Measurements from ENCODE around the gene DDC. TPM values are rescaled to one million over a fixed set of nuclear protein-coding genes. Genes with fewer than 3 reads are reported as not detected.

Gene DDC
- total RNA-seq, 4 donors from 2014 or later: 16.1 to 71.3 (median 42.5) TPM

- TF ChIP-seq POLR2AphosphoS5 (IDR thresholded peaks at IDR 0.05) (no peak), EP300 (IDR thresholded peaks at IDR 0.05; ENCODE audit: low read depth) (no peak), POLR2A (IDR thresholded peaks at IDR 0.05) (no peak)
- TF ChIP-seq, protein P1, sequence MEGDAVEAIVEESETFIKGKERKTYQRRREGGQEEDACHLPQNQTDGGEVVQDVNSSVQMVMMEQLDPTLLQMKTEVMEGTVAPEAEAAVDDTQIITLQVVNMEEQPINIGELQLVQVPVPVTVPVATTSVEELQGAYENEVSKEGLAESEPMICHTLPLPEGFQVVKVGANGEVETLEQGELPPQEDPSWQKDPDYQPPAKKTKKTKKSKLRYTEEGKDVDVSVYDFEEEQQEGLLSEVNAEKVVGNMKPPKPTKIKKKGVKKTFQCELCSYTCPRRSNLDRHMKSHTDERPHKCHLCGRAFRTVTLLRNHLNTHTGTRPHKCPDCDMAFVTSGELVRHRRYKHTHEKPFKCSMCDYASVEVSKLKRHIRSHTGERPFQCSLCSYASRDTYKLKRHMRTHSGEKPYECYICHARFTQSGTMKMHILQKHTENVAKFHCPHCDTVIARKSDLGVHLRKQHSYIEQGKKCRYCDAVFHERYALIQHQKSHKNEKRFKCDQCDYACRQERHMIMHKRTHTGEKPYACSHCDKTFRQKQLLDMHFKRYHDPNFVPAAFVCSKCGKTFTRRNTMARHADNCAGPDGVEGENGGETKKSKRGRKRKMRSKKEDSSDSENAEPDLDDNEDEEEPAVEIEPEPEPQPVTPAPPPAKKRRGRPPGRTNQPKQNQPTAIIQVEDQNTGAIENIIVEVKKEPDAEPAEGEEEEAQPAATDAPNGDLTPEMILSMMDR (IDR thresholded peaks at IDR 0.05): no peak
- Histone ChIP-seq H3K36me3 (no peaks in the 10 kb centered on the region), H3K4me1 (peaks cover 0 to 7% (median 3%) of the 10 kb centered on the region in 4 donors), H3K4me3 (no peak overlapping the region), H3K27me3 (no peaks in the 10 kb centered on the region), H3K9me3 (no peaks in the 10 kb centered on the region), H3K27ac (no peak overlapping the region)
- in situ Hi-C loops (cut with MboI; ENCODE audit: low pct_ligation_motif_present in 1 of 4, low pct_unique_long_range_greater_than_20kb in 1 of 4, low sequenced_read_pairs in 3 of 4): loop anchor here (25.0 kb wide), 6 partner anchors 157 to 707 kb away; no protein-coding TSS in a partner anchor
- 64% methylated on average over 5 of the region's 5 CpGs; no CpG with 5 or more reads in 1 of the 2 donors for WGBS, 2 donors (ENCODE audit: low coverage in 1 of 2)
- intact Hi-C loops (cut with DNase I; ENCODE audit: low total_unique reads): no loop called here
- no peak for DNase-seq
These were observed 110.2 kb downstream of the DDC start for GRCh38 chr7:50454968-50455367.

- Histone ChIP-seq H3K4me1 (peaks cover 0 to 16% (median 13%) of the 10 kb centered on the region in 4 donors), H3K4me3 (peak overlapping the region; percentile 49 to 87 (median 72)), H3K36me3 (no peaks in the 10 kb centered on the region), H3K27me3 (no peaks in the 10 kb centered on the region), H3K27ac (peak overlapping the region; percentile 59 to 85 (median 76)), H3K9me3 (no peaks in the 10 kb centered on the region)
- 55% methylated on average over 32 of the region's 32 CpGs; no CpG with 5 or more reads in 1 of the 2 donors for WGBS, 2 donors (ENCODE audit: low coverage in 1 of 2)
- TF ChIP-seq POLR2AphosphoS5 (IDR thresholded peaks at IDR 0.05) (no peak), EP300 (IDR thresholded peaks at IDR 0.05; ENCODE audit: low read depth) (no peak), POLR2A (IDR thresholded peaks at IDR 0.05) (no peak)
- TF ChIP-seq, protein P1 (IDR thresholded peaks at IDR 0.05): no peak
- intact Hi-C loops (cut with DNase I; ENCODE audit: low total_unique reads): no loop called here
- in situ Hi-C loops (cut with MboI; ENCODE audit: low pct_ligation_motif_present in 1 of 4, low pct_unique_long_range_greater_than_20kb in 1 of 4, low sequenced_read_pairs in 3 of 4): loop anchor here (25.0 kb wide), 6 partner anchors 162 to 712 kb away; no protein-coding TSS in a partner anchor
- peak; percentile 16 for DNase-seq
These were observed 114.6 kb downstream of the DDC start for GRCh38 chr7:50450590-50451032.

DNA sequence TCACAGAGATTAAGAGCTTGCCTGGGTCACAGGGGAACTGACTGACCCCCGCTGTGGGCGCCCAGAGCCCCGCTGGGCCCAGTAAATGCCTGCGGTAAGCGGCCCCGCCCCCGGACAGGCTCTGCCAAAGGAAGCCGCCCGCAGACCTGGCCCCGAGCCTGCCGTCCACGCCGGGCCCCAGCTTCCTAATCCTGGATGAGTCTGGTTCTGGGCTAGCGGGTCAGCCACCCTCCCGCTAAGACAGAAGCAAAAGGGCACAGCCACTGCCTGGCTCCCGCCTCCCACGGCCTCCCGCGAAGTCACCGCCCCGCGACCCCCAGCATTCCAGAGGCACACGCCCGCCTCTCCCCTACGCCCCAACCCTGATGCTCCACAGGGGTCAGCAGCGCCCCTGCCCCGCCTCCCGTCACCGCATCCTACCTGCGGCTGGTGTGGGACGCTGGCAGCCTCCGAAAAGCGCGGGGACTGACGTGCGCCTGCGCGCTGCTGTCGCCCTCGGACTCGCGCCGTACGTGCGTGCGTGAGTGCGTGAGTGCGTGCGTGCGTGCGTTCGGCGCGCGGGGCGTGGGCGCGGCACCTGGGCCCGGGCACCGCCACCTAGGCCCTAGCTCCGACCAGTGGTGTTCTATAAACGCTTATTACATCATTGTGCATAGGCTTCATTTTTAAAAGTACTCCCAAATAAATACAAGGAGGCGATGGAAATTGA is 115.2 kb downstream of the DDC start, which contains the start of gene FIGNL1:
FIGNL1 (minus strand) TSS at position 470 of the 709 bp plus-strand sequence. CDS start 3,063 bp downstream, outside the sequence.
- Histone ChIP-seq H3K9me3 (no peaks in the 10 kb centered on the region), H3K27ac (peak within 1 kb of the TSS; percentile 59 to 85 (median 76)), H3K36me3 (no peaks in the 10 kb centered on the region), H3K4me3 (peak within 1 kb of the TSS; percentile 49 to 87 (median 72)), H3K27me3 (no peaks in the 10 kb centered on the region), H3K4me1 (peaks cover 0 to 16% (median 13%) of the 10 kb centered on the region in 4 donors)
- intact Hi-C loops (cut with DNase I; ENCODE audit: low total_unique reads) (loop anchor here (2.0 kb wide), 1 partner anchor 61 kb away; no protein-coding TSS in a partner anchor), in situ Hi-C loops (cut with MboI; ENCODE audit: low pct_ligation_motif_present in 1 of 4, low pct_unique_long_range_greater_than_20kb in 1 of 4, low sequenced_read_pairs in 3 of 4) (loop anchor here (25.0 kb wide), 6 partner anchors 162 to 712 kb away; no protein-coding TSS in a partner anchor)
- 0 to 1% methylated on average over 2 to 58 of the region's 63 CpGs for WGBS, 2 donors (ENCODE audit: low coverage in 1 of 2)
- no peak for TF ChIP-seq EP300 (IDR thresholded peaks at IDR 0.05; ENCODE audit: low read depth)
- TF ChIP-seq, protein P1 (IDR thresholded peaks at IDR 0.05): no peak
- peak; percentile 41 to 61 (median 54) for TF ChIP-seq POLR2AphosphoS5 (IDR thresholded peaks at IDR 0.05)
- TF ChIP-seq POLR2A (IDR thresholded peaks at IDR 0.05): peak; percentile 46
- DNase-seq: peak; percentile 79

GRCh38 chr7:50449501-50449880 is 115.7 kb downstream of the DDC start:
- in situ Hi-C loops (cut with MboI; ENCODE audit: low pct_ligation_motif_present in 1 of 4, low pct_unique_long_range_greater_than_20kb in 1 of 4, low sequenced_read_pairs in 3 of 4) (no loop called here), intact Hi-C loops (cut with DNase I; ENCODE audit: low total_unique reads) (loop anchor here (2.0 kb wide), 1 partner anchor 61 kb away; no protein-coding TSS in a partner anchor)
- peak overlapping the region; percentile 59 to 85 (median 76) for H3K27ac ChIP-seq
- peaks cover 0 to 16% (median 13%) of the 10 kb centered on the region in 4 donors for H3K4me1 ChIP-seq
- H3K36me3 ChIP-seq: no peaks in the 10 kb centered on the region
- peak overlapping the region; percentile 49 to 87 (median 72) for H3K4me3 ChIP-seq
- 0 to 10% methylated on average over 1 to 5 of the region's 5 CpGs for WGBS, 2 donors (ENCODE audit: low coverage in 1 of 2)
- no peaks in the 10 kb centered on the region for H3K9me3 ChIP-seq
- TF ChIP-seq POLR2A (IDR thresholded peaks at IDR 0.05) (no peak), POLR2AphosphoS5 (IDR thresholded peaks at IDR 0.05) (no peak), EP300 (IDR thresholded peaks at IDR 0.05; ENCODE audit: low read depth) (no peak)
- no peak for DNase-seq
- H3K27me3 ChIP-seq: no peaks in the 10 kb centered on the region
